Measurements from ENCODE around the gene RHOB. TPM values are rescaled to one million over a fixed set of nuclear protein-coding genes. Genes with fewer than 3 reads are reported as not detected.

RHOB gene
- total RNA-seq, 1 experiment from 2014 or later, result 38.9 TPM

DNA sequence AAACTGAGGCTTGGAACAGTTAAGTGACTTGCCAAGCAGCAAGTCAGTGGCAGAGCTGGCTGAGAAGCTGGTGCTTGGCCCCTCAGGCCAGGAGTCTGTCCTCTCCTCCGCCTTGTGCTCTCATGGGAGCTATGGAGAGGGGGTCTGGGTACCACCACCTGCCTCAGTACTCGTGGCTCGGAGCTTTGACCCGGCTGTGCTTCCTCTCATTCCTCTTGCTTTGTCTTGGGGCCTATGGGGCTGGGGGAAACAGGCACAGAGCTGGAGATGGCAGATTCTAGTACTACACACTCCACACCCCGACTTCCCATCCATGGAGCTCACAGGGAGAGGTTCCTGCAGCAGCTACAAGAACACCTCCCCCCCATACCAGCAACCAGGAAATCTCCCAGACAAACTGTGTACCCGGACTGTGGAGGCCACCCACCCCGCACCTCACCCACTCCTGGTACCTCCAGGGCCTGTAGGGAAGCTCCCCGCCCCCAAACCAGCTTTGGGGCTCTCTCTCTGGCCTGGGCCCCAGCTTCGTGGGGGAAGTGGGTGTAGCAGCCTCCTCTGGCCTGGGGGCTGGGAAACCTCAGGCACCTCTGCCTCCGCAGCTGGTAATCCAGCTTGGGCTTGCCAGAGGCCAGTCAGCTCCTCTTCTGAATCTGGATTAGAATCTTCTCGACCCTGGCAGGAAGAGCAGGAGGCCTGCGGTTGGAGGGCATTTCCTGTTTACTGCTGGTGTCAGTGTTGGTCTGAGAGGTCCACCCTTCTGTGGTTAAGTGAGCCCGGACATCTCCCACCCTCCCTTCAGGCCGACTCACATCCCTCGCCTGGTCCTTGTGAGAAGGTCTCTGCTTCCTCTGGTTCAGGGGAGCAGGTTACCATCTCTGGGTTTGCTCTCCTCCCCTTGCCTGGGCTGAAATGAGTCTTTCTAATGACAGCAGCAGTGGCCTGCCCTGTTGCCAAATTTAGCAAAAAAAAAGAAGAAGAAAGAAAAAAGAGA is 22.3 kb upstream of the RHOB start:
- no peak for DNase-seq (ENCODE audit: low read depth, low spot score)
- ChIA-PET POLR2A (no interaction called here), CTCF (no interaction called here)
- no peaks in the 10 kb centered on the region for H3K27me3 ChIP-seq (ENCODE audit: control insufficient read depth, insufficient read depth, low read length)
- no peak overlapping the region for H3K4me3 ChIP-seq (ENCODE audit: low read depth in 2 of 2, low read length in 2 of 2)
- no peak overlapping the region for H3K27ac ChIP-seq (ENCODE audit: low read length)
- intact Hi-C loops (cut with micrococcal nuclease; ENCODE audit: unreplicated experiment) (no loop called here), in situ Hi-C loops (cut with HindIII; ENCODE audit: low pct_unique_long_range_greater_than_20kb, low sequenced_read_pairs) (loop anchor here (25.0 kb wide), 1 partner anchor 213 kb away; no protein-coding TSS in a partner anchor)
- H3K36me3 ChIP-seq (ENCODE audit: control insufficient read depth, insufficient read depth, low read length), result no peaks in the 10 kb centered on the region
- TF ChIP-seq, protein P1, sequence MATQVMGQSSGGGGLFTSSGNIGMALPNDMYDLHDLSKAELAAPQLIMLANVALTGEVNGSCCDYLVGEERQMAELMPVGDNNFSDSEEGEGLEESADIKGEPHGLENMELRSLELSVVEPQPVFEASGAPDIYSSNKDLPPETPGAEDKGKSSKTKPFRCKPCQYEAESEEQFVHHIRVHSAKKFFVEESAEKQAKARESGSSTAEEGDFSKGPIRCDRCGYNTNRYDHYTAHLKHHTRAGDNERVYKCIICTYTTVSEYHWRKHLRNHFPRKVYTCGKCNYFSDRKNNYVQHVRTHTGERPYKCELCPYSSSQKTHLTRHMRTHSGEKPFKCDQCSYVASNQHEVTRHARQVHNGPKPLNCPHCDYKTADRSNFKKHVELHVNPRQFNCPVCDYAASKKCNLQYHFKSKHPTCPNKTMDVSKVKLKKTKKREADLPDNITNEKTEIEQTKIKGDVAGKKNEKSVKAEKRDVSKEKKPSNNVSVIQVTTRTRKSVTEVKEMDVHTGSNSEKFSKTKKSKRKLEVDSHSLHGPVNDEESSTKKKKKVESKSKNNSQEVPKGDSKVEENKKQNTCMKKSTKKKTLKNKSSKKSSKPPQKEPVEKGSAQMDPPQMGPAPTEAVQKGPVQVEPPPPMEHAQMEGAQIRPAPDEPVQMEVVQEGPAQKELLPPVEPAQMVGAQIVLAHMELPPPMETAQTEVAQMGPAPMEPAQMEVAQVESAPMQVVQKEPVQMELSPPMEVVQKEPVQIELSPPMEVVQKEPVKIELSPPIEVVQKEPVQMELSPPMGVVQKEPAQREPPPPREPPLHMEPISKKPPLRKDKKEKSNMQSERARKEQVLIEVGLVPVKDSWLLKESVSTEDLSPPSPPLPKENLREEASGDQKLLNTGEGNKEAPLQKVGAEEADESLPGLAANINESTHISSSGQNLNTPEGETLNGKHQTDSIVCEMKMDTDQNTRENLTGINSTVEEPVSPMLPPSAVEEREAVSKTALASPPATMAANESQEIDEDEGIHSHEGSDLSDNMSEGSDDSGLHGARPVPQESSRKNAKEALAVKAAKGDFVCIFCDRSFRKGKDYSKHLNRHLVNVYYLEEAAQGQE (IDR thresholded peaks at IDR 0.05; ENCODE audit: insufficient read depth in 1 of 2, low read depth in 2 of 2, low read length in 1 of 2), result no peak
- no peak for TF ChIP-seq POLR2AphosphoS5 (IDR thresholded peaks at IDR 0.05; ENCODE audit: low read depth, low read length)
- no peak for TF ChIP-seq TCF7L2 (IDR thresholded peaks at IDR 0.05; ENCODE audit: low read depth, low read length)
- TF ChIP-seq, protein P2, sequence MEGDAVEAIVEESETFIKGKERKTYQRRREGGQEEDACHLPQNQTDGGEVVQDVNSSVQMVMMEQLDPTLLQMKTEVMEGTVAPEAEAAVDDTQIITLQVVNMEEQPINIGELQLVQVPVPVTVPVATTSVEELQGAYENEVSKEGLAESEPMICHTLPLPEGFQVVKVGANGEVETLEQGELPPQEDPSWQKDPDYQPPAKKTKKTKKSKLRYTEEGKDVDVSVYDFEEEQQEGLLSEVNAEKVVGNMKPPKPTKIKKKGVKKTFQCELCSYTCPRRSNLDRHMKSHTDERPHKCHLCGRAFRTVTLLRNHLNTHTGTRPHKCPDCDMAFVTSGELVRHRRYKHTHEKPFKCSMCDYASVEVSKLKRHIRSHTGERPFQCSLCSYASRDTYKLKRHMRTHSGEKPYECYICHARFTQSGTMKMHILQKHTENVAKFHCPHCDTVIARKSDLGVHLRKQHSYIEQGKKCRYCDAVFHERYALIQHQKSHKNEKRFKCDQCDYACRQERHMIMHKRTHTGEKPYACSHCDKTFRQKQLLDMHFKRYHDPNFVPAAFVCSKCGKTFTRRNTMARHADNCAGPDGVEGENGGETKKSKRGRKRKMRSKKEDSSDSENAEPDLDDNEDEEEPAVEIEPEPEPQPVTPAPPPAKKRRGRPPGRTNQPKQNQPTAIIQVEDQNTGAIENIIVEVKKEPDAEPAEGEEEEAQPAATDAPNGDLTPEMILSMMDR (IDR thresholded peaks at IDR 0.05), result no peak
- no peak for TF ChIP-seq SIN3A (IDR thresholded peaks at IDR 0.05; ENCODE audit: borderline replicate concordance, insufficient read depth, low read depth, low read length)
- H3K9me3 ChIP-seq (ENCODE audit: control insufficient read depth, insufficient read depth, low read depth, low read length), result no peaks in the 10 kb centered on the region
- peaks cover 3% of the 10 kb centered on the region; the same call in 1 of the 2 replicates for H3K4me1 ChIP-seq (ENCODE audit: control insufficient read depth, insufficient read depth, low read length)
- peak; percentile 46; the same call in 1 of the 2 replicates for ATAC-seq
- BruUV-seq (replicated peaks), result no TSS peak

DNA sequence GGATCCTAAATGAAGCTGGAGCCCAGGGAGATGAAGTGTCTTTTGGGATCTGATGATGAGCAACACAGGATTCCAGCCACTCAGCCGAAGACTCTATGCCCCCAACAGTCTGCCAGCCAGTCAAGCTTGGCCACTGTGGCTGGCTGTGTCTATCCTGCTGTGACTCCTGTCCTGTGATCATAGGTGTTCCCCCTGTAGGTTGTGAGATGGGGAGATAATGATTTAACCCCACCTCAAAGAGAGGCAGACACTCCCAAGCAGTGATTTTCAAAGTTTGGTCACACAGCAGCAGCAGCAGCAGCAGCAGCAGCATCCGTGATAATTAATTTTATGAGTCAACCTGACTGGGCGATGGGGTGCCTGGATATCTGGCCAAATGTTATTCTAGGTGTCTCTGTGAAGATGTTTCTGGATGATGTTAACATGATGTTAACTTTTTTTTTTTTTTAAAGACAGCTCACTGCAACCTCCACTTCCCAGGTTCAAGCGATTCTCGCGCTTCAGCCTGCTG is 21.4 kb upstream of the RHOB start:
- no TSS peak for BruUV-seq (replicated peaks)
- intact Hi-C loops (cut with micrococcal nuclease; ENCODE audit: unreplicated experiment), result no loop called here
- CTCF ChIA-PET, result no interaction called here

More for the DNA sequence above, 21.4 kb upstream of the RHOB start:
- Histone ChIP-seq H3K27ac (ENCODE audit: low read length) (no peak overlapping the region), H3K4me1 (ENCODE audit: control insufficient read depth, insufficient read depth, low read length) (peaks cover 3% of the 10 kb centered on the region; the same call in 1 of the 2 replicates), H3K4me3 (ENCODE audit: low read depth in 2 of 2, low read length in 2 of 2) (no peak overlapping the region), H3K27me3 (ENCODE audit: control insufficient read depth, insufficient read depth, low read length) (no peaks in the 10 kb centered on the region), H3K36me3 (ENCODE audit: control insufficient read depth, insufficient read depth, low read length) (no peaks in the 10 kb centered on the region), H3K9me3 (ENCODE audit: control insufficient read depth, insufficient read depth, low read depth, low read length) (no peaks in the 10 kb centered on the region)
- in situ Hi-C loops (cut with HindIII; ENCODE audit: low pct_unique_long_range_greater_than_20kb, low sequenced_read_pairs), result loop anchor here (25.0 kb wide), 1 partner anchor 212 kb away; no protein-coding TSS in a partner anchor
- POLR2A ChIA-PET, result interaction anchor here (0.7 kb wide), 1 partner anchor 15 kb away, joined by 4 read pairs; no protein-coding TSS in a partner anchor
- no peak for TF ChIP-seq SIN3A (IDR thresholded peaks at IDR 0.05; ENCODE audit: borderline replicate concordance, insufficient read depth, low read depth, low read length)
- TF ChIP-seq, protein P2 (IDR thresholded peaks at IDR 0.05), result no peak
- TF ChIP-seq, protein P1 (IDR thresholded peaks at IDR 0.05; ENCODE audit: insufficient read depth in 1 of 2, low read depth in 2 of 2, low read length in 1 of 2), result no peak
- no peak for TF ChIP-seq TCF7L2 (IDR thresholded peaks at IDR 0.05; ENCODE audit: low read depth, low read length)
- no peak for TF ChIP-seq POLR2AphosphoS5 (IDR thresholded peaks at IDR 0.05; ENCODE audit: low read depth, low read length)
- DNase-seq (ENCODE audit: low read depth, low spot score), result no peak
- ATAC-seq, result no peak

Data from Panc1 (cell line).